ENCODE measurements around the gene LDB1. TPM values are rescaled to one million over a fixed set of nuclear protein-coding genes. Genes with fewer than 3 reads are reported as not detected.

The LDB1 gene
- total and polyA plus RNA-seq, 5 donors from 2014 or later = 18.1 to 120 (median 27.6) TPM

- Histone ChIP-seq H3K4me3 (ENCODE audit: low read depth, low read length) (no peak overlapping the region), H3K27ac (ENCODE audit: insufficient read depth, low read length, poor library complexity, severe bottlenecking) (no peak overlapping the region), H3K9me3 (ENCODE audit: control insufficient read depth in 2 of 2, low read length in 2 of 2) (no peaks in the 10 kb centered on the region), H3K27me3 (ENCODE audit: control insufficient read depth, insufficient read depth, low read length) (no peaks in the 10 kb centered on the region), H3K4me1 (ENCODE audit: control insufficient read depth, insufficient read depth, low read length, poor library complexity, severe bottlenecking) (peaks cover 36% of the 10 kb centered on the region), H3K36me3 (ENCODE audit: control insufficient read depth, insufficient read depth, low read length) (peaks cover 10% of the 10 kb centered on the region)
- Mint-ChIP-seq H3K9me3 (no peaks in the 10 kb centered on the region), H3K27ac (peak overlapping the region in 1 of 3 donors; percentile 5), H3K36me3 (no peaks in the 10 kb centered on the region), H3K27me3 (no peaks in the 10 kb centered on the region), H3K4me3 (peak overlapping the region in 1 of 4 donors; percentile 64), H3K4me1 (peaks cover 5 to 41% (median 15%) of the 10 kb centered on the region in 4 donors)
- ATAC-seq (ENCODE audit: low read depth in 2 of 2) = no peak
- DNase-seq = no peak
Measured at GRCh38 chr10:102069071-102069470, 51.1 kb downstream of the LDB1 start.

- no peaks in the 10 kb centered on the region for H3K9me3 ChIP-seq (ENCODE audit: control insufficient read depth in 2 of 2, low read length in 2 of 2)
- H3K27ac Mint-ChIP-seq = peak overlapping the region in 2 of 3 donors; percentile 15 to 26
- H3K4me1 Mint-ChIP-seq = peaks cover 5 to 43% (median 16%) of the 10 kb centered on the region in 4 donors
- ATAC-seq (ENCODE audit: low read depth in 2 of 2) (no peak), DNase-seq (no peak)
- H3K27me3 ChIP-seq (ENCODE audit: control insufficient read depth, insufficient read depth, low read length) = no peaks in the 10 kb centered on the region
- no peak overlapping the region for H3K4me3 ChIP-seq (ENCODE audit: low read depth, low read length)
- H3K27ac ChIP-seq (ENCODE audit: insufficient read depth, low read length, poor library complexity, severe bottlenecking) = no peak overlapping the region
- H3K36me3 ChIP-seq (ENCODE audit: control insufficient read depth, insufficient read depth, low read length) = peaks cover 10% of the 10 kb centered on the region
- H3K9me3 Mint-ChIP-seq = no peaks in the 10 kb centered on the region
- no peaks in the 10 kb centered on the region for H3K27me3 Mint-ChIP-seq
- peak overlapping the region in 3 of 4 donors; percentile 9 to 64 (median 38) for H3K4me3 Mint-ChIP-seq
- H3K36me3 Mint-ChIP-seq = no peaks in the 10 kb centered on the region
- H3K4me1 ChIP-seq (ENCODE audit: control insufficient read depth, insufficient read depth, low read length, poor library complexity, severe bottlenecking) = peaks cover 36% of the 10 kb centered on the region
Measured at GRCh38 chr10:102068216-102068615, 52.0 kb downstream of the LDB1 start.

- Mint-ChIP-seq H3K4me1 (peaks cover 5 to 43% (median 16%) of the 10 kb centered on the region in 4 donors), H3K27me3 (no peaks in the 10 kb centered on the region), H3K27ac (peak overlapping the region; percentile 8 to 88 (median 67)), H3K36me3 (no peaks in the 10 kb centered on the region), H3K9me3 (no peaks in the 10 kb centered on the region), H3K4me3 (peak overlapping the region; percentile 21 to 89 (median 55))
- H3K9me3 ChIP-seq (ENCODE audit: control insufficient read depth in 2 of 2, low read length in 2 of 2) = no peaks in the 10 kb centered on the region
- H3K27me3 ChIP-seq (ENCODE audit: control insufficient read depth, insufficient read depth, low read length) = no peaks in the 10 kb centered on the region
- ATAC-seq (ENCODE audit: low read depth in 2 of 2) (no peak), DNase-seq (no peak)
- H3K4me1 ChIP-seq (ENCODE audit: control insufficient read depth, insufficient read depth, low read length, poor library complexity, severe bottlenecking) = peaks cover 32% of the 10 kb centered on the region
- H3K4me3 ChIP-seq (ENCODE audit: low read depth, low read length) = no peak overlapping the region
- H3K36me3 ChIP-seq (ENCODE audit: control insufficient read depth, insufficient read depth, low read length) = peaks cover 10% of the 10 kb centered on the region
- H3K27ac ChIP-seq (ENCODE audit: insufficient read depth, low read length, poor library complexity, severe bottlenecking) = peak overlapping the region; percentile 81
Measured at GRCh38 chr10:102067091-102067916, 52.9 kb downstream of the LDB1 start.

GRCh38 chr10:102066399-102067088, 53.6 kb downstream of the LDB1 start:
- no peak for DNase-seq
- H3K4me1 ChIP-seq (ENCODE audit: control insufficient read depth, insufficient read depth, low read length, poor library complexity, severe bottlenecking) = peaks cover 32% of the 10 kb centered on the region
- no peaks in the 10 kb centered on the region for H3K9me3 Mint-ChIP-seq
- H3K4me1 Mint-ChIP-seq = peaks cover 5 to 43% (median 16%) of the 10 kb centered on the region in 4 donors
- no peak overlapping the region for H3K4me3 ChIP-seq (ENCODE audit: low read depth, low read length)
- peaks cover 10% of the 10 kb centered on the region for H3K36me3 ChIP-seq (ENCODE audit: control insufficient read depth, insufficient read depth, low read length)
- H3K27ac Mint-ChIP-seq = peak overlapping the region; percentile 79 to 94 (median 84)
- no peaks in the 10 kb centered on the region for H3K27me3 ChIP-seq (ENCODE audit: control insufficient read depth, insufficient read depth, low read length)
- peak overlapping the region; percentile 85 to 95 (median 88) for H3K4me3 Mint-ChIP-seq
- no peak for ATAC-seq (ENCODE audit: low read depth in 2 of 2)
- H3K9me3 ChIP-seq (ENCODE audit: control insufficient read depth in 2 of 2, low read length in 2 of 2) = no peaks in the 10 kb centered on the region
- no peaks in the 10 kb centered on the region for H3K36me3 Mint-ChIP-seq
- H3K27me3 Mint-ChIP-seq = no peaks in the 10 kb centered on the region
- peak overlapping the region; percentile 81 for H3K27ac ChIP-seq (ENCODE audit: insufficient read depth, low read length, poor library complexity, severe bottlenecking)

GRCh38 chr10:102065561-102066398, 54.4 kb downstream of the LDB1 start:
- H3K9me3 Mint-ChIP-seq = no peaks in the 10 kb centered on the region
- H3K27ac ChIP-seq (ENCODE audit: insufficient read depth, low read length, poor library complexity, severe bottlenecking) = peak overlapping the region; percentile 81
- peaks cover 7% of the 10 kb centered on the region for H3K27me3 Mint-ChIP-seq
- H3K27me3 ChIP-seq (ENCODE audit: control insufficient read depth, insufficient read depth, low read length) = no peaks in the 10 kb centered on the region
- no peaks in the 10 kb centered on the region for H3K36me3 Mint-ChIP-seq
- no peaks in the 10 kb centered on the region for H3K9me3 ChIP-seq (ENCODE audit: control insufficient read depth in 2 of 2, low read length in 2 of 2)
- H3K27ac Mint-ChIP-seq = peak overlapping the region; percentile 79 to 94 (median 84)
- no peak overlapping the region for H3K4me3 ChIP-seq (ENCODE audit: low read depth, low read length)
- ATAC-seq (ENCODE audit: low read depth in 2 of 2) = peak in 1 of 2 donors; percentile 12
- H3K4me1 Mint-ChIP-seq = peaks cover 5 to 40% (median 16%) of the 10 kb centered on the region in 4 donors
- H3K36me3 ChIP-seq (ENCODE audit: control insufficient read depth, insufficient read depth, low read length) = peaks cover 10% of the 10 kb centered on the region
- peak overlapping the region; percentile 87 to 95 (median 92) for H3K4me3 Mint-ChIP-seq
- DNase-seq = peak in 2 of 3 donors; percentile 14 to 41
- H3K4me1 ChIP-seq (ENCODE audit: control insufficient read depth, insufficient read depth, low read length, poor library complexity, severe bottlenecking) = peaks cover 32% of the 10 kb centered on the region

- Mint-ChIP-seq H3K4me1 (peaks cover 5 to 40% (median 16%) of the 10 kb centered on the region in 4 donors), H3K27me3 (peaks cover 7% of the 10 kb centered on the region), H3K4me3 (peak within 1 kb of the TSS; percentile 88 to 95 (median 92)), H3K36me3 (no peaks in the 10 kb centered on the region), H3K9me3 (no peaks in the 10 kb centered on the region), H3K27ac (peak within 1 kb of the TSS; percentile 94 to 97 (median 96))
- Histone ChIP-seq H3K4me1 (ENCODE audit: control insufficient read depth, insufficient read depth, low read length, poor library complexity, severe bottlenecking) (peaks cover 32% of the 10 kb centered on the region), H3K4me3 (ENCODE audit: low read depth, low read length) (peak within 1 kb of the TSS; percentile 72), H3K27me3 (ENCODE audit: control insufficient read depth, insufficient read depth, low read length) (no peaks in the 10 kb centered on the region), H3K36me3 (ENCODE audit: control insufficient read depth, insufficient read depth, low read length) (peaks cover 10% of the 10 kb centered on the region), H3K9me3 (ENCODE audit: control insufficient read depth in 2 of 2, low read length in 2 of 2) (no peaks in the 10 kb centered on the region), H3K27ac (ENCODE audit: insufficient read depth, low read length, poor library complexity, severe bottlenecking) (peak within 1 kb of the TSS; percentile 81)
- DNase-seq = peak; percentile 79 to 93 (median 84)
- ATAC-seq (ENCODE audit: low read depth in 2 of 2) = peak; percentile 96 to 98
Measured at GRCh38 chr10:102064868-102065560, 55.2 kb downstream of the LDB1 start, which contains the start of gene HPS6. Gene HPS6, plus strand, starts transcription at chr10:102065349. Its CDS starts 126 bp downstream, at chr10:102065475.

Measured in CD4-positive, CD25-positive, alpha-beta regulatory T cell (primary cell).